Stimulated activated CD4-positive, alpha-beta T cell treated with anti-CD3 and anti-CD28 coated beads, Interleukin-4, amount 100 ng/mL, for 1 hour (primary cell): ENCODE data around the gene PIGU.

Experiments
- DNase-seq: peaks from one replicate; pipeline ENCODE4 v3.0.0-alpha.2; 2020

The PIGU gene

GRCh38 chr20:34549291-34549928 is 127.5 kb downstream of the PIGU start:
- no peak for DNase-seq

- no peak for DNase-seq
These were observed 128.9 kb downstream of the PIGU start for GRCh38 chr20:34547844-34548613.

- DNase-seq = no peak
These were observed 130.1 kb downstream of the PIGU start for GRCh38 chr20:34546751-34547181.

- DNase-seq = peak; percentile 25
These were observed 132.6 kb downstream of the PIGU start for GRCh38 chr20:34544109-34544796.

- DNase-seq = no peak
These were observed 133.3 kb downstream of the PIGU start for GRCh38 chr20:34543463-34544056.

- DNase-seq = no peak
These were observed 134.5 kb downstream of the PIGU start for GRCh38 chr20:34542439-34542838.

GRCh38 chr20:34541917-34542316 is 135.0 kb downstream of the PIGU start:
- DNase-seq = no peak

- no peak for DNase-seq
These were observed 135.5 kb downstream of the PIGU start for GRCh38 chr20:34541264-34541901.

- no peak for DNase-seq
These were observed 136.2 kb downstream of the PIGU start for GRCh38 chr20:34540596-34541263.

GRCh38 chr20:34539756-34540155 is 137.1 kb downstream of the PIGU start:
- DNase-seq = no peak

GRCh38 chr20:34538671-34539123 is 138.2 kb downstream of the PIGU start:
- DNase-seq = peak; percentile 61

- DNase-seq = no peak
These were observed 139.2 kb downstream of the PIGU start for GRCh38 chr20:34537651-34538050.

GRCh38 chr20:34536798-34537394 is 140.0 kb downstream of the PIGU start:
- peak; percentile 59 for DNase-seq

- DNase-seq = no peak
These were observed 141.0 kb downstream of the PIGU start for GRCh38 chr20:34535857-34536256.

- DNase-seq = no peak
These were observed 141.5 kb downstream of the PIGU start for GRCh38 chr20:34535301-34535840.

GRCh38 chr20:34534391-34535165 is 142.3 kb downstream of the PIGU start:
- DNase-seq = no peak

GRCh38 chr20:34532756-34533155 is 144.1 kb downstream of the PIGU start:
- no peak for DNase-seq

- no peak for DNase-seq
These were observed 144.6 kb downstream of the PIGU start for GRCh38 chr20:34532320-34532719.

GRCh38 chr20:34531608-34532265 is 145.2 kb downstream of the PIGU start:
- DNase-seq = no peak

- DNase-seq = no peak
These were observed 146.6 kb downstream of the PIGU start for GRCh38 chr20:34530342-34530741.
